Astrocyte (in vitro differentiated cells and primary cell): Measurements from ENCODE around the gene PIK3R6.

Experiments used
- EZH2 ChIP-seq: IDR thresholded peaks from 2 replicates; pipeline ENCODE4 v1.6.1; 2012; ENCODE audit warnings: mild to moderate bottlenecking, low read length, inconsistent platforms; ENCODE audit not compliant: insufficient read depth
- TF ChIP-seq, protein P1 (sequence below): IDR thresholded peaks from 2 replicates; pipeline ENCODE4 v1.5.1; 2011; ENCODE audit warnings: low read depth, mild to moderate bottlenecking, inconsistent platforms, low read length, moderate library complexity; ENCODE audit not compliant: insufficient read depth

DNA sequence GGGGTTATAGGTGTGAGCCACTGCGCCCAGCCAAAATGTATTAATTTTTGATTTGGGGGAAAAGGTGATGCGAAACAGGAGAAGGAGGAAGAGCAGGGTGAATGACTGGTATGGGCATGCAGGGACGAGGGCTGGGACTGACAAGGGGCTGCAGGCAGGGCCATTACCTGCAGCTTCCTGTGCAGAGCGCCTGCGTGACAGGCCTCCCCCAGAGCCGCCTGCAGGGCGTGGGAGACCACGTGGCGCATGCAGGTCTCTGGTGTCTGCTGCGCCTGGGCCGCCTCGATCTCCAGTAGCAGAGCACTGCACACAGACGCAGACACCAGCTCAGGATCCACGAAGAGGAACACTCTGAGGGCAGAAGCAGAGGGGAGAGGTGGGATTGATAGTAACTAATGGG, 32.4 kb downstream of the PIK3R6 start:
- TF ChIP-seq EZH2: no peak
- TF ChIP-seq, protein P1, sequence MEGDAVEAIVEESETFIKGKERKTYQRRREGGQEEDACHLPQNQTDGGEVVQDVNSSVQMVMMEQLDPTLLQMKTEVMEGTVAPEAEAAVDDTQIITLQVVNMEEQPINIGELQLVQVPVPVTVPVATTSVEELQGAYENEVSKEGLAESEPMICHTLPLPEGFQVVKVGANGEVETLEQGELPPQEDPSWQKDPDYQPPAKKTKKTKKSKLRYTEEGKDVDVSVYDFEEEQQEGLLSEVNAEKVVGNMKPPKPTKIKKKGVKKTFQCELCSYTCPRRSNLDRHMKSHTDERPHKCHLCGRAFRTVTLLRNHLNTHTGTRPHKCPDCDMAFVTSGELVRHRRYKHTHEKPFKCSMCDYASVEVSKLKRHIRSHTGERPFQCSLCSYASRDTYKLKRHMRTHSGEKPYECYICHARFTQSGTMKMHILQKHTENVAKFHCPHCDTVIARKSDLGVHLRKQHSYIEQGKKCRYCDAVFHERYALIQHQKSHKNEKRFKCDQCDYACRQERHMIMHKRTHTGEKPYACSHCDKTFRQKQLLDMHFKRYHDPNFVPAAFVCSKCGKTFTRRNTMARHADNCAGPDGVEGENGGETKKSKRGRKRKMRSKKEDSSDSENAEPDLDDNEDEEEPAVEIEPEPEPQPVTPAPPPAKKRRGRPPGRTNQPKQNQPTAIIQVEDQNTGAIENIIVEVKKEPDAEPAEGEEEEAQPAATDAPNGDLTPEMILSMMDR: no peak
